ENCODE measurements around the gene SCD5.

The SCD5 gene

GRCh38 chr4:82681754-82682153 is 116.8 kb downstream of the SCD5 start:
- DNase-seq: no peak

- DNase-seq: no peak
These were observed 117.8 kb downstream of the SCD5 start for GRCh38 chr4:82680834-82681233.

- DNase-seq: no peak
These were observed 119.1 kb downstream of the SCD5 start for GRCh38 chr4:82679531-82679930.

GRCh38 chr4:82678051-82678450 is 120.5 kb downstream of the SCD5 start:
- no peak for DNase-seq

GRCh38 chr4:82677327-82677726 is 121.3 kb downstream of the SCD5 start:
- DNase-seq: no peak

- DNase-seq: no peak
These were observed 130.7 kb downstream of the SCD5 start for GRCh38 chr4:82667761-82668480.

GRCh38 chr4:82666970-82667665 is 131.5 kb downstream of the SCD5 start:
- DNase-seq: no peak

GRCh38 chr4:82661181-82661992 is 137.2 kb downstream of the SCD5 start:
- no peak for DNase-seq

GRCh38 chr4:82652062-82652461 is 146.5 kb downstream of the SCD5 start:
- DNase-seq: no peak

- no peak for DNase-seq
These were observed 147.7 kb downstream of the SCD5 start for GRCh38 chr4:82650868-82651267.

GRCh38 chr4:82648356-82648755 is 150.2 kb downstream of the SCD5 start:
- no peak for DNase-seq

GRCh38 chr4:82645936-82646565 is 152.5 kb downstream of the SCD5 start:
- DNase-seq: no peak

GRCh38 chr4:82644734-82645126 is 153.9 kb downstream of the SCD5 start:
- DNase-seq: no peak

- DNase-seq: no peak
These were observed 154.4 kb downstream of the SCD5 start for GRCh38 chr4:82643994-82644733.

- no peak for DNase-seq
These were observed 156.3 kb downstream of the SCD5 start for GRCh38 chr4:82642331-82642730.

GRCh38 chr4:82640540-82640939 is 158.1 kb downstream of the SCD5 start:
- DNase-seq: no peak

GRCh38 chr4:82639971-82640370 is 158.6 kb downstream of the SCD5 start:
- DNase-seq: no peak

GRCh38 chr4:82638479-82638878 is 160.1 kb downstream of the SCD5 start:
- DNase-seq: no peak

- DNase-seq: no peak
These were observed 168.5 kb downstream of the SCD5 start for GRCh38 chr4:82630079-82630478.

- no peak for DNase-seq
These were observed 169.2 kb downstream of the SCD5 start for GRCh38 chr4:82629238-82630000.

GRCh38 chr4:82626251-82626868 is 172.2 kb downstream of the SCD5 start:
- no peak for DNase-seq
